ENCODE data around the gene ZCCHC7. TPM values are rescaled to one million over a fixed set of nuclear protein-coding genes. Genes with fewer than 3 reads are reported as not detected.

Gene ZCCHC7
- total and polyA plus RNA-seq, 4 donors: 9.8 to 30.5 (median 18.8) TPM

DNA sequence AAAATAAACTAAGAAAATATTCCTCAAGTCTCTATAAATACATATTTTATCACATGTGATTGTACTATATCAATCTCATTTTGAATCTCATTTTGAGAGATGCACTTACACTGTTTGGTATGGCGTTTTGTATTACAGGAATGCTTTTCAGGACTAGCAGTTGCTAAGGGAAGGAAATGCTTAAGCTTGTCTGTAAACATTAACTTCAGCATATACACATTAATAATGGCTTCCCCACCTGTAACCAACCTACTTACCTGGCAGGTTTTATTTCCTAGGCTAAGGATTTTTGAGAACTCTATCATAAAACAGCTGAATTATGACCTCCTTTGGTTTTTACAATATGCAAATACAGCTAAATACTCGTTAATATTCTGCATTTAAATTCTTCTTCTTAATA is 161.2 kb downstream of the ZCCHC7 start:
- no peaks in the 10 kb centered on the region for H3K4me1 ChIP-seq (ENCODE audit: control insufficient read depth in 1 of 2, insufficient read depth in 2 of 2, low read length in 2 of 2)
- H3K36me3 ChIP-seq (ENCODE audit: control insufficient read depth in 1 of 2, insufficient read depth in 2 of 2, low read length in 1 of 2): no peaks in the 10 kb centered on the region
- H3K4me3 ChIP-seq (ENCODE audit: low read length in 2 of 2): no peak overlapping the region
- intact Hi-C loops (cut with DNase I): no loop called here
- peaks cover 2% of the 10 kb centered on the region for H3K9me3 ChIP-seq (ENCODE audit: control insufficient read depth, low read length)
- WGBS, 2 donors: 93 to 95% methylated on average over 2 of the region's 2 CpGs
- DNase-seq (no peak), ATAC-seq (ENCODE audit: low FRiP score) (no peak)
- H3K27me3 ChIP-seq (ENCODE audit: control insufficient read depth in 1 of 2, insufficient read depth in 2 of 2, low read length in 1 of 2): no peaks in the 10 kb centered on the region
- H3K27ac ChIP-seq (ENCODE audit: low read depth in 1 of 2, low read length in 2 of 2): no peak overlapping the region

- 39 to 43% methylated on average over 6 of the region's 6 CpGs for WGBS, 2 donors
- ATAC-seq (ENCODE audit: low FRiP score) (no peak), DNase-seq (no peak)
- no peaks in the 10 kb centered on the region for H3K36me3 ChIP-seq (ENCODE audit: control insufficient read depth in 1 of 2, insufficient read depth in 2 of 2, low read length in 1 of 2)
- no peaks in the 10 kb centered on the region for H3K27me3 ChIP-seq (ENCODE audit: control insufficient read depth in 1 of 2, insufficient read depth in 2 of 2, low read length in 1 of 2)
- intact Hi-C loops (cut with DNase I): no loop called here
- no peaks in the 10 kb centered on the region for H3K4me1 ChIP-seq (ENCODE audit: control insufficient read depth in 1 of 2, insufficient read depth in 2 of 2, low read length in 2 of 2)
- no peak overlapping the region for H3K4me3 ChIP-seq (ENCODE audit: low read length in 2 of 2)
- no peaks in the 10 kb centered on the region for H3K9me3 ChIP-seq (ENCODE audit: control insufficient read depth, low read length)
- H3K27ac ChIP-seq (ENCODE audit: low read depth in 1 of 2, low read length in 2 of 2): no peak overlapping the region
These were observed 163.5 kb downstream of the ZCCHC7 start for GRCh38 chr9:37283730-37284325.

DNA sequence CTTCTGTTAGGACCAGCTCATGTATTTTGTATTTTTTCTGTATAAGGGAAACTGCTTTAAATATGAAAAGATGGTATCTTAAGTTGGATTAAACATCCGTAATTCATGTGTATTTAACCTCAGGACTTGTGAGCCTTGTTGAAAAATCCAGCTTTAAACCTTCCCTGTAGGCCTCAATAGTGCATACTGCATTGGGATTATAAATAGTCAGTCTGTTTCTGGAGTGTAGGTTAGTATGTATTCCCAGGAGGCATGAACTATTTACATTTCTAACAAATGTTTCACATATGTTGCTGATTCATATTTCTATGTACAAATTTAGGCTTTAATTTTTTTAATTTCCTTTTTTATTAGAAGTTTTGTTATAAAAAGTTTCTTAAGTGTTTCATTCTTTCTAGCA is 164.3 kb downstream of the ZCCHC7 start:
- H3K27me3 ChIP-seq (ENCODE audit: control insufficient read depth in 1 of 2, insufficient read depth in 2 of 2, low read length in 1 of 2): no peaks in the 10 kb centered on the region
- ATAC-seq (ENCODE audit: low FRiP score) (no peak), DNase-seq (no peak)
- intact Hi-C loops (cut with DNase I): no loop called here
- WGBS, 2 donors: 53 to 64% methylated on average over 1 of the region's 1 CpG
- H3K4me1 ChIP-seq (ENCODE audit: control insufficient read depth in 1 of 2, insufficient read depth in 2 of 2, low read length in 2 of 2): no peaks in the 10 kb centered on the region
- H3K4me3 ChIP-seq (ENCODE audit: low read length in 2 of 2): no peak overlapping the region
- no peak overlapping the region for H3K27ac ChIP-seq (ENCODE audit: low read depth in 1 of 2, low read length in 2 of 2)
- H3K9me3 ChIP-seq (ENCODE audit: control insufficient read depth, low read length): no peaks in the 10 kb centered on the region
- no peaks in the 10 kb centered on the region for H3K36me3 ChIP-seq (ENCODE audit: control insufficient read depth in 1 of 2, insufficient read depth in 2 of 2, low read length in 1 of 2)

DNA sequence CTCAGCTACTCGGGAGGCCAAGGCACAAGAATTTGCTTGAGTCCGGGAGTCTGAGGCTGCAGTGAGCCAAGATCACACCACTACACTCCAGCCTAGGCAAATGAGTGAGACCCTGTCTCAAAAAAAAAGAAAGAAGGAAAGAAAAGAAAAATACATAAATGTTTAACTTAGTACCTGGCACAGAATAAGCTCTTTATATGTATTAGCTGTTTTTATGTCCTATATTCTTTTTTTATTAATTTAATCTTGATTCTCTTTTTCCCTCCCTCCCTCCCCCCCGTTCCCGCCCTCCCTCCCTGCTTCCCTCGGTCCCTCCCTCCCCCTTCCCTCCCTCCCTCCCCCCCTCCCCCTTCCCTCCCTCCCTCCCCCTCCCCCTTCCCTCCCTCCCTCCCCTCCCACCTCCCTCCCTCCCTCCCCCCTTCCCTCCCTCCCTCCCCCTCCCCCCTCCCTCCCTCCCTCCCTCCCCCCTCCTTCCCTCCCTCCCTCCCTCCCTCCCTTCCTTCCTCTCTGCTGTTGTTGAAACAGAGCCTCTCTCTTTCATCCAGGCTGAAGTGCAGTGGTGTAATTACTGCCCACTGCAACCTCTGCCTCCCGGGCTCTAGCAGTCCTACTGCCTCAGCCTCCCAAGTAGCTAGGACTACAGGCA is 166.3 kb downstream of the ZCCHC7 start:
- 59 to 74% methylated on average over 6 of the region's 6 CpGs for WGBS, 2 donors
- DNase-seq (no peak), ATAC-seq (ENCODE audit: low FRiP score) (no peak)
- no peak overlapping the region for H3K27ac ChIP-seq (ENCODE audit: low read depth in 1 of 2, low read length in 2 of 2)
- intact Hi-C loops (cut with DNase I): no loop called here
- H3K36me3 ChIP-seq (ENCODE audit: control insufficient read depth in 1 of 2, insufficient read depth in 2 of 2, low read length in 1 of 2): no peaks in the 10 kb centered on the region
- H3K27me3 ChIP-seq (ENCODE audit: control insufficient read depth in 1 of 2, insufficient read depth in 2 of 2, low read length in 1 of 2): no peaks in the 10 kb centered on the region
- no peak overlapping the region for H3K4me3 ChIP-seq (ENCODE audit: low read length in 2 of 2)
- no peaks in the 10 kb centered on the region for H3K4me1 ChIP-seq (ENCODE audit: control insufficient read depth in 1 of 2, insufficient read depth in 2 of 2, low read length in 2 of 2)
- H3K9me3 ChIP-seq (ENCODE audit: control insufficient read depth, low read length): no peaks in the 10 kb centered on the region

DNA sequence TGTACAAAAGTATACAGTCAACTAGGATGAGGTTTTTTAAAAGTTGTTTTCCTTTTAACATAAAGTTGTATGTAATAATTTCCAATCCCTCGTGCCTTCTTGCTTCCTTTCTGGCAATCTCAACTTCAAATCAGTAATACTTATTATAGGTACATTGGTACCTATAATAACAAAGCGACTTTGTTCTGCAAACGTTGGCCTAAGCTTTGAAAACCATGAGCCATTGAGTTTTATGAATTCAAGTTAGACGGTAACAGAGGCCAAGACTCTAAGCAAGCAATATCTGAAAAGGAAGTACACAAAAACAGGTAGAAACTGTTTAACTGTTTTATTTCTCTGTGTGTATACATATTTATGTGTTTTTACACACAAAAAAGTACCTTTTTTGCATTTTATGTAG is 166.9 kb downstream of the ZCCHC7 start:
- no peak for ATAC-seq (ENCODE audit: low FRiP score)
- no peaks in the 10 kb centered on the region for H3K36me3 ChIP-seq (ENCODE audit: control insufficient read depth in 1 of 2, insufficient read depth in 2 of 2, low read length in 1 of 2)
- H3K27ac ChIP-seq (ENCODE audit: low read depth in 1 of 2, low read length in 2 of 2): no peak overlapping the region
- no peaks in the 10 kb centered on the region for H3K27me3 ChIP-seq (ENCODE audit: control insufficient read depth in 1 of 2, insufficient read depth in 2 of 2, low read length in 1 of 2)
- H3K4me3 ChIP-seq (ENCODE audit: low read length in 2 of 2): no peak overlapping the region
- H3K4me1 ChIP-seq (ENCODE audit: control insufficient read depth in 1 of 2, insufficient read depth in 2 of 2, low read length in 2 of 2): no peaks in the 10 kb centered on the region
- 63 to 73% methylated on average over 4 of the region's 4 CpGs for WGBS, 2 donors
- intact Hi-C loops (cut with DNase I): no loop called here
- DNase-seq: no peak
- H3K9me3 ChIP-seq (ENCODE audit: control insufficient read depth, low read length): no peaks in the 10 kb centered on the region

GRCh38 chr9:37289631-37290030 is 169.3 kb downstream of the ZCCHC7 start:
- Histone ChIP-seq H3K36me3 (ENCODE audit: control insufficient read depth in 1 of 2, insufficient read depth in 2 of 2, low read length in 1 of 2) (no peaks in the 10 kb centered on the region), H3K4me3 (ENCODE audit: low read length in 2 of 2) (no peak overlapping the region), H3K27ac (ENCODE audit: low read depth in 1 of 2, low read length in 2 of 2) (no peak overlapping the region), H3K27me3 (ENCODE audit: control insufficient read depth in 1 of 2, insufficient read depth in 2 of 2, low read length in 1 of 2) (no peaks in the 10 kb centered on the region), H3K9me3 (ENCODE audit: control insufficient read depth, low read length) (no peaks in the 10 kb centered on the region), H3K4me1 (ENCODE audit: control insufficient read depth in 1 of 2, insufficient read depth in 2 of 2, low read length in 2 of 2) (no peaks in the 10 kb centered on the region)
- WGBS, 2 donors: 71 to 77% methylated on average over 4 of the region's 4 CpGs
- intact Hi-C loops (cut with DNase I): no loop called here
- no peak for ATAC-seq (ENCODE audit: low FRiP score)
- no peak for DNase-seq

- no peaks in the 10 kb centered on the region for H3K9me3 ChIP-seq (ENCODE audit: control insufficient read depth, low read length)
- H3K4me3 ChIP-seq (ENCODE audit: low read length in 2 of 2): no peak overlapping the region
- H3K27me3 ChIP-seq (ENCODE audit: control insufficient read depth in 1 of 2, insufficient read depth in 2 of 2, low read length in 1 of 2): no peaks in the 10 kb centered on the region
- WGBS, 2 donors: 95 to 96% methylated on average over 7 of the region's 7 CpGs
- no peaks in the 10 kb centered on the region for H3K4me1 ChIP-seq (ENCODE audit: control insufficient read depth in 1 of 2, insufficient read depth in 2 of 2, low read length in 2 of 2)
- ATAC-seq (ENCODE audit: low FRiP score) (no peak), DNase-seq (no peak)
- H3K27ac ChIP-seq (ENCODE audit: low read depth in 1 of 2, low read length in 2 of 2): no peak overlapping the region
- intact Hi-C loops (cut with DNase I): no loop called here
- no peaks in the 10 kb centered on the region for H3K36me3 ChIP-seq (ENCODE audit: control insufficient read depth in 1 of 2, insufficient read depth in 2 of 2, low read length in 1 of 2)
These were observed 170.1 kb downstream of the ZCCHC7 start for GRCh38 chr9:37290366-37290939.

GRCh38 chr9:37290940-37291485 is 170.6 kb downstream of the ZCCHC7 start:
- no peaks in the 10 kb centered on the region for H3K4me1 ChIP-seq (ENCODE audit: control insufficient read depth in 1 of 2, insufficient read depth in 2 of 2, low read length in 2 of 2)
- DNase-seq (no peak), ATAC-seq (ENCODE audit: low FRiP score) (peak; percentile 73)
- no peaks in the 10 kb centered on the region for H3K9me3 ChIP-seq (ENCODE audit: control insufficient read depth, low read length)
- H3K27ac ChIP-seq (ENCODE audit: low read depth in 1 of 2, low read length in 2 of 2): no peak overlapping the region
- WGBS, 2 donors: 71 to 77% methylated on average over 2 of the region's 2 CpGs
- intact Hi-C loops (cut with DNase I): no loop called here
- no peaks in the 10 kb centered on the region for H3K27me3 ChIP-seq (ENCODE audit: control insufficient read depth in 1 of 2, insufficient read depth in 2 of 2, low read length in 1 of 2)
- H3K4me3 ChIP-seq (ENCODE audit: low read length in 2 of 2): no peak overlapping the region
- H3K36me3 ChIP-seq (ENCODE audit: control insufficient read depth in 1 of 2, insufficient read depth in 2 of 2, low read length in 1 of 2): no peaks in the 10 kb centered on the region

Measured in aorta (tissue), 5 donors.